HFFc6 (cell line): Measurements from ENCODE around the gene EIF4H. TPM values are rescaled to one million over a fixed set of nuclear protein-coding genes. Genes with fewer than 3 reads are reported as not detected.

Source experiments
- DNase-seq: peaks from one replicate; pipeline ENCODE4 v3.0.0-alpha.2; 2018
- H3K27ac Mint-ChIP-seq: 2 replicates; pipeline ENCODE4 v1.8.0; 2020; ENCODE audit warnings: mild to moderate bottlenecking, mixed read lengths
- H3K27me3 Mint-ChIP-seq: 2 replicates; pipeline ENCODE4 v1.8.0; 2021; ENCODE audit warnings: mild to moderate bottlenecking, moderate library complexity, mixed read lengths; ENCODE audit not compliant: insufficient read depth
- H3K36me3 Mint-ChIP-seq: 2 replicates; pipeline ENCODE4 v1.8.0; 2021; ENCODE audit warnings: low read depth, mixed read lengths
- H3K4me1 Mint-ChIP-seq: 2 replicates; pipeline ENCODE4 v1.8.0; 2020; ENCODE audit warnings: low read depth, mixed read lengths
- H3K4me3 Mint-ChIP-seq: 2 replicates; pipeline ENCODE4 v1.8.0; 2020; ENCODE audit warnings: mild to moderate bottlenecking, moderate library complexity, mixed read lengths
- H3K9me3 Mint-ChIP-seq: 2 replicates; pipeline ENCODE4 v1.8.0; 2020; ENCODE audit warnings: mild to moderate bottlenecking, mixed read lengths
- total RNA-seq, 6 experiments: library from RNA; stranded (reverse); fragmentation: NEBNext Ultra II Directional; extraction: Animal tissue kit (Norgen Biotek cat#: 25700); gene quantifications; 2 replicates in 1 of 6; 3 replicates in 5 of 6; pipeline ENCODE4 v1.2.3, GENCODE V29; 2021
- TF ChIP-seq, protein P1 (sequence below): fragments of 200-600 bp; sonication (generic); IDR thresholded peaks from 2 replicates; pipeline ENCODE4 v1.5.0; 2021; ENCODE audit warnings: antibody characterized with exemption, mild to moderate bottlenecking

Gene EIF4H
- total RNA-seq, 6 experiments from 2014 or later, result 344 to 392 (median 380) TPM

DNA sequence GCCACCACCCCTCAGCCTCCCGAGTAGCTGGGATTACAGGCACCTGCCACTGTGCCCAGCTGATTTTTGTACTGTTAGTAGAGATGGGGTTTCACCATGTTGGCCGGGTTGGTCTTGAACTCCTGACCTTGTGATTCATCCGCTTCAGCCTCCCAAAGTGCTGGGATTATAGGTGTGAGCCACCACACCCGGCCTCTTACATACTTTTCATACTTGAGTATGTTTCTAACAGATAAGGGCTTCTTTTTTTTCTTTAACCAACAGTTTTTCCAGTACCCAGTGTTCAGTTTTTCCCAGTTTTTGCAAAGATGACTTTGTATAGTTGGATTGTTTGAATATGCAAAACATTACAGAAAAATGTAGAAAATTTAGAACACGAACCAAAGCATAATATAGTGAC is 7.7 kb downstream of the EIF4H start:
- Mint-ChIP-seq H3K4me3 (no peak overlapping the region), H3K36me3 (peaks cover 23% of the 10 kb centered on the region), H3K27me3 (no peaks in the 10 kb centered on the region), H3K4me1 (peaks cover 84% of the 10 kb centered on the region), H3K27ac (peak overlapping the region; percentile 36; the same call in 1 of the 2 replicates), H3K9me3 (no peaks in the 10 kb centered on the region)
- DNase-seq, result no peak
- TF ChIP-seq, protein P1, sequence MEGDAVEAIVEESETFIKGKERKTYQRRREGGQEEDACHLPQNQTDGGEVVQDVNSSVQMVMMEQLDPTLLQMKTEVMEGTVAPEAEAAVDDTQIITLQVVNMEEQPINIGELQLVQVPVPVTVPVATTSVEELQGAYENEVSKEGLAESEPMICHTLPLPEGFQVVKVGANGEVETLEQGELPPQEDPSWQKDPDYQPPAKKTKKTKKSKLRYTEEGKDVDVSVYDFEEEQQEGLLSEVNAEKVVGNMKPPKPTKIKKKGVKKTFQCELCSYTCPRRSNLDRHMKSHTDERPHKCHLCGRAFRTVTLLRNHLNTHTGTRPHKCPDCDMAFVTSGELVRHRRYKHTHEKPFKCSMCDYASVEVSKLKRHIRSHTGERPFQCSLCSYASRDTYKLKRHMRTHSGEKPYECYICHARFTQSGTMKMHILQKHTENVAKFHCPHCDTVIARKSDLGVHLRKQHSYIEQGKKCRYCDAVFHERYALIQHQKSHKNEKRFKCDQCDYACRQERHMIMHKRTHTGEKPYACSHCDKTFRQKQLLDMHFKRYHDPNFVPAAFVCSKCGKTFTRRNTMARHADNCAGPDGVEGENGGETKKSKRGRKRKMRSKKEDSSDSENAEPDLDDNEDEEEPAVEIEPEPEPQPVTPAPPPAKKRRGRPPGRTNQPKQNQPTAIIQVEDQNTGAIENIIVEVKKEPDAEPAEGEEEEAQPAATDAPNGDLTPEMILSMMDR, result no peak

DNA sequence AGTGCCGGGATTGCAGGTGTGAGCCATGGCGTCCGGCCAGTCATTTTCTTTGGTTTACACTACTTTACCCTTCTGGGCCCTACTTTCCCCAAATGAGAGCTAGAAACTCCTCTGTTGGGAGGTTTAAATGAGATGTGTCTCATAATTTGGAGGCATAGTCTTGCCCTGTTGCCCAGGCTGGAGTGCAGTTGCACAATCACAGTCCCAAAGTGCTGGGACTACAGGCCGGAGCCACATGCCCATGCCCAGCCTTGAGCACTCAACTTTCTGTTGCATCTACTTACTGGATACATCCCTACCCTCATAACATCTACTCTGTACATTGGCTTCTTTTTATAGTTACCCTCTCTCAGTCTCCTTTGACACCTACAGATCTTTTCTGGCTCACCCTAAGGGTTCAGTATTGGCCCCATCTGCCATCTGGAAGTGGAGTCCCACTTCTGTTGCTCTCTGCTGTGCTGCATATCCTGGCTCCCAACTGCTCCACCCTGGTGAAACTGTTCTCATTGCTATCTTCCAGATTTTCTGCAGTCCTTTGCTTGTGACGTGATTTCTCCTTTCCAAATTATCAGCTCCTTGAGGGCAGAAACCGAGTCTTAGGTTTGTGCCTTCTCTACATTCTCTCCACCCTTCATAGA is 8.4 kb downstream of the EIF4H start:
- Mint-ChIP-seq H3K36me3 (peaks cover 19% of the 10 kb centered on the region), H3K4me3 (peak overlapping the region; percentile 15; the same call in 1 of the 2 replicates), H3K9me3 (no peaks in the 10 kb centered on the region), H3K27me3 (no peaks in the 10 kb centered on the region), H3K4me1 (peaks cover 80% of the 10 kb centered on the region), H3K27ac (peak overlapping the region; percentile 32)
- DNase-seq, result no peak
- TF ChIP-seq, protein P1, result no peak

DNA sequence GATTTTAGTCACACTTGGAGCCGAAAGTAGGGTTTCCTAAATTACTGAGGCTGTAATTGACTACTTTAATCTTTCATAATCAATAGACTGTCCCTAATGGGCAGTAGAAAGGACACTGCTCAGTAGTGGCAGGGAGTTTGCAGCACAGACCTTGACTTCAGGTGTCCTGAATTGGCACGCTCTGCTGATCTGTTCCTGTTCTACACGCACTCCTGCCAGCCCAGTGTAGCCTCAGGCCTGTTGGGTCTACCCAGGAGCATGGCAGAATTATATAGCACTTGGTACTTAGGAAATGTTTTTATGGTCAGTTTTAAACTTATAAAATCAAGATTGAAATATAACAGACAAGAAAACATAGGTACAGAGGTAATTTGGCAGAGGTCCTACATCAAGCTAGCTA is 9.0 kb downstream of the EIF4H start:
- DNase-seq, result no peak
- H3K36me3 Mint-ChIP-seq, result peaks cover 16% of the 10 kb centered on the region
- no peaks in the 10 kb centered on the region for H3K27me3 Mint-ChIP-seq
- TF ChIP-seq, protein P1, result no peak
- peak overlapping the region; percentile 68 for H3K27ac Mint-ChIP-seq
- peaks cover 81% of the 10 kb centered on the region for H3K4me1 Mint-ChIP-seq
- H3K4me3 Mint-ChIP-seq, result no peak overlapping the region
- no peaks in the 10 kb centered on the region for H3K9me3 Mint-ChIP-seq

DNA sequence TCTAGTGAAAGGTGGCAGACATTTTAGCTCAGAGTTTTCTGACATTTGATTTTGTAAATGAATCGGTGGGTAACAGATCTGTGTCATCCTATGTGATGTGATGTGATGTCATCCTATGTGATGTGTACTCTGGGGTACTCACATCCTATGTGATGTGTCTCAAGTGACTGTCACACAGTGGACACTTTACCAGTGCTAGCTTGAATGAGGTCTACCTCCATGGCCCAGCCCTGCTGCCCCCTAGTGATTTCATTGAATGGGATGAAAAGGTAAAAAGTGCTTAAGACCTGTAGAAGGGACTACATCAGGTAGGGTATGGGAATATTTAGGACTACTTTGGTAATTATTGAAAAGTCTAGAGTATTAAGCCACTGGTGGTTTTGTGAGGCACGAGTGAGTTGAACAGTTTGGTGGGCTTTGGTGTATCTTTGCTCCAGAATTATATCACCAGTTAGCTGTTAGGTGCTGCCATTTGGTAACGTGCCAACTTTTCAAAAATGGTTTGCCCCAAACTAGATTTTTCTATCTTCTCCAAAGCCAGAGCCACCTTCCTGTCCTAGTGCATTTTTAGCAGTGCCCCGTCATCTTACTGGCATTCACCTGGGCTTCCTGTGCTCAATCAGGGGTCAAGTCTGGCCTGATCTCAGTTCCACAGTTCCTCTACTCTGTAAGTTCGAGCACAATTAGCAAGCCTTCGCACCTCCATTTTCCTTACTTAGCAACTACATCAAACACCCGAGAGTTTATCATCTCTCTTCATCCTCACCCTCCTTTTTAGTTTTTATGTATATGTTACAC is 9.7 kb downstream of the EIF4H start:
- peaks cover 83% of the 10 kb centered on the region for H3K4me1 Mint-ChIP-seq
- no peak for DNase-seq
- H3K27ac Mint-ChIP-seq, result peak overlapping the region; percentile 68
- H3K9me3 Mint-ChIP-seq, result no peaks in the 10 kb centered on the region
- TF ChIP-seq, protein P1, result peak; percentile 63
- peaks cover 16% of the 10 kb centered on the region for H3K36me3 Mint-ChIP-seq
- H3K4me3 Mint-ChIP-seq, result no peak overlapping the region
- H3K27me3 Mint-ChIP-seq, result no peaks in the 10 kb centered on the region

DNA sequence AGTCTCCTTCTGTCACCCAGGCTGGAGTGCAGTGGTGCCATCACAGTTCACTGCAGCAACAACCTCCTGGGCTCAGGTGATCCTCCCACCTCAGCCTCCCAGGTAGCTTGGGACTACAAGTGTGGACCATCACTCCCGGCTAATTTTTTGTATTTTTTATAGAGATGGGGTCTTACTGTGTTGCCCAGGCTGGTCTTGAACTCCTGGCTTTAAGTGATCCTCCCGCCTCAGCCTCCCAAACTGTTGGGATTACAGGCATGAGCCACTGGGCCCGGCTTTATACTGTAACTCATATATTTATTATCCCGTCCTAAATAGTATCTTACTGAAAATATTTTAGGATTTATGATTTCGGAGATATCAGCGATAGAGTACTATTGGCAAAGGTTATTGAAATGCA is 10.9 kb downstream of the EIF4H start:
- H3K9me3 Mint-ChIP-seq, result no peaks in the 10 kb centered on the region
- peaks cover 80% of the 10 kb centered on the region for H3K4me1 Mint-ChIP-seq

More for the DNA sequence above, 10.9 kb downstream of the EIF4H start:
- no peak for DNase-seq
- Mint-ChIP-seq H3K27me3 (no peaks in the 10 kb centered on the region), H3K4me3 (no peak overlapping the region), H3K27ac (no peak overlapping the region), H3K36me3 (peaks cover 21% of the 10 kb centered on the region)
- TF ChIP-seq, protein P1, result no peak
